NCI-H2227 (cell line): ENCODE data around the gene SERPINA9.

Source experiments
- DNase-seq: peaks from one replicate; lab custom pipeline; 2025; ENCODE audit not compliant: unreplicated experiment; lab: John Stamatoyannopoulos, UW

The SERPINA9 gene

DNA sequence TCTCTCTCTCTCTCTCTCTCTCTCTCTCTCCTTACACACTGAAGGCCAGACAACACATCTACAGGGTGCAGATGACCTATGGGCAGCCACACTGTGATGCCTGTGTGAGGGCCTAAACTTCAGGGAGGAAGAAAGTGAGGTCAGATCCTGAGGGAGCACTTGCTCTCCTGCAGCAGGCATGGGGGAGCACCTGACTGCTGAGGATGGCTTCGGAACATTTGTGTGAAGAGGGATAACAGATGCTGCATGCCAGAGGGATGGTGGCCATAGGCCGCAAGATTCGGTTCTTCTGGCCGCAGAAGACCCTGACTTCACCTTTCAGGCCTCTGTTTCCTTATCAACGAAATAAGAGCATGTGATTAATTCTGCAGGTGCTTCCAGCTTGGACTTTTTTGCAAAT lies 11.7 kb downstream of the SERPINA9 start:
- no peak for DNase-seq

- no peak for DNase-seq
These were observed 13.0 kb downstream of the SERPINA9 start for GRCh38 chr14:94462763-94463572.

- DNase-seq: no peak
These were observed 13.8 kb downstream of the SERPINA9 start for GRCh38 chr14:94462219-94462551.

DNA sequence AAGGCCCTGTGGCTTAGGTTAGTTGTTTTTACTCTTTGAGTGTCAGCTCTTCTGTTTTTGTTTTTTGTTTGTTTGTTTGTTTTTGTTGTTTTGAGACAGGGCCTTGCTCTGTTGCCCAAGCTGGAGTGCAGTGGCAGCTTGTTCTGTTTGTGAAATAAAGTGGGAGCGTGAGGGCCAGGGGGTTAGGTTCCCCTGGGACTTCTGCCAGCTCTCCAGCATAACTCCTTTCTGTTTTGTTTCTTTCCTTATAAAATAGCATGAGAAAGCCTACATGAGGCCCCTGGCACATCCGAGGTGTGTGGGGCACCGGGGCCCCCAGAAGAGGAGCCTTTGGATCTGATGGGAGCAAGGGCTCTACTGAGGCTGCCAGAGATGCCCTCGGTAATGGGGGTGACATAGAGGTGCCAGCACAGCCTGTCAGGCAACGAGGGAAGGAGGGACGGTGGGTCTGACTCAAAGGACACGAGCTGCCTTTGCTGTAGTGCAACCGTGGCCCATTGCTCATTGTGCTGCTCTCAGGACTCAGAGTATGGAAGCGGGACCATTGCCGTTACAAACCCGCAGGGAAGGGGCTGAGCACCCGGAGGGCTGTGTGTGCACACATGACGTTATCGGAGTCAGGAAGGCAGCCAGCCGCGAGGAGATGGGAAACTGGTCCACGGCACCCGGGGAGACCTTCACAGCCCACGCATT lies 14.3 kb downstream of the SERPINA9 start:
- no peak for DNase-seq

- no peak for DNase-seq
These were observed 15.2 kb downstream of the SERPINA9 start for GRCh38 chr14:94460631-94461416.

- no peak for DNase-seq
These were observed 17.3 kb downstream of the SERPINA9 start for GRCh38 chr14:94458558-94459205.

- no peak for DNase-seq
These were observed 17.9 kb downstream of the SERPINA9 start for GRCh38 chr14:94458096-94458495.

DNA sequence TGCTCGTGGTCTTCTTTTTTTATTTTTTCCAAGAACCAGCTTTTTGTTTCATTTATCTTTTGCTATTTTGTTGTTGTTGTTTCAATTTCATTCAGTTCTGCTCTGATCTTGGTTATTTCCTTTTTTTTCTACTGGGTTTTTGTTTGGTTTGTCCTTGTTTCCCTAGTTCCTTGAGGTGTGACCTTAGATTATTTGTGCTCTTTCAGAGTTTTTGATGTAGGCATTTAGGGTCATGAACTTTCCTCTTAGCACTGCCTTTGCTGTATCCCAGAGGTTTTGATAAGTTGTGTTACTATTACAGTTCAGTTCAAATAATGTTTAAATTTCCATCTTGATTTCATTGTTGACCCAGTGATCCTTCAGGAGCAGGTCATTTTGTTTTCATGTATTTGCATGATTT lies 20.1 kb downstream of the SERPINA9 start:
- no peak for DNase-seq

GRCh38 chr14:94451826-94452225 lies 24.2 kb downstream of the SERPINA9 start:
- no peak for DNase-seq

- no peak for DNase-seq
These were observed 24.8 kb downstream of the SERPINA9 start for GRCh38 chr14:94451091-94451771.

- no peak for DNase-seq
These were observed 25.3 kb downstream of the SERPINA9 start for GRCh38 chr14:94450722-94451090.

DNA sequence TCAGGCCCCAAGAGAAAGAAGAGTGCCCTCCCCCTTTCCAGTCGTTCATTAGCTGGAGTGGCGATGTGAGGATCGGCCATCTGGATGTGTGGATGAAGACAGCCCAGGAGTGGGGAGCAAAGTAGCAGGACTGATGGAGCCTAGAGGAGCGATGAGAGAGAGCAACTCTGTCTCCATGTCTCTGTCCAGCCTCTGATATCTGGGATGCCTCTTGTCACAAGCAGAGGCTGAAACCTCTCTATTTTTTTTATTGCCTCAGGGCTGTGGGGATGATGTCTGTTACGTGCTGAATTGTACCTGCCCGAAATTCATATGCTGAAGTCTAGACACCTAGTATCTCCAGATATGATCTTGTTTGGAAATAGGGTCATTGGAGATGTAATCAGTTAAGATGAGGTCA lies 26.1 kb downstream of the SERPINA9 start:
- no peak for DNase-seq

- DNase-seq: no peak
These were observed 27.8 kb downstream of the SERPINA9 start for GRCh38 chr14:94448071-94448808.

GRCh38 chr14:94447206-94447605 lies 28.8 kb downstream of the SERPINA9 start:
- no peak for DNase-seq

DNA sequence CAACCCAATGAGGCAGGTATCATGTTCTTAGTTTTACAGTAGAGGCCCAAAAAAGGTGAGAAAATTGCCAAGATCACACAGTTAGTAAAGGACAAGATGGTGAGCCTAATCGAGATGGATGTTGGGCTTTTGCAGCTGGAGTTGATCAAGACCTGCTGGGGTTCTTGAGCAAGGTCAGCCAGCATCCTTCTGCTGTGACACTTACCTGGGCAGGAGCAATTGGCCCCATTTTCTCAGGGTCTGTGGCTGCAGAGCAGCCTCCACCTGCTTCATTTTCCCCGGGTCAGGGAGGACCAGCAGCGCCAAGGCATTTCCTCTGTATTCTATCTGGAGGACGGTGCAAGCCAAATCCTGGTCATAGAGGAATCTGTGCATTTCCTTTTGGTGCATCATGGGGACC lies 29.9 kb downstream of the SERPINA9 start:
- no peak for DNase-seq

DNA sequence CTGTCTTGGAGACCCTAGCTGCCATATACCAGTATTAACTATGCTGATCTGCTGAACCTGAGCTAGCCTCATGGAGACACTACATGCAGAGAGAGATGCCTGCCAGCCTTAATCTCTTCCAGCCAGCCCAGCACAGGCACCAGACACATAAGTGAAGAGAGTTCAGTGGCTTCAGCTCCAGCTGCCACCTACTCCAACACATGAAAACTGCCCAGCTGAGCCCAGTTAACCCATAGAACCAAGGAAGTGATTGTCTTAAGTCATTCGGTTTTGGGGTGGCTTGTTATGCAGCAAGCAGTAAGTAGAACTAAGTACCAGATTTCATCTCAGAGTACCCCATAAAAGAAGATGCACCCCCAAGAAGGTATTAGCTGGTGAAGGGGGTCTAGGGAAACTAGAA lies 31.0 kb downstream of the SERPINA9 start:
- no peak for DNase-seq

- no peak for DNase-seq
These were observed 34.3 kb downstream of the SERPINA9 start for GRCh38 chr14:94441531-94442205.

GRCh38 chr14:94441130-94441529 lies 34.9 kb downstream of the SERPINA9 start:
- no peak for DNase-seq

GRCh38 chr14:94439453-94440057 lies 36.4 kb downstream of the SERPINA9 start:
- no peak for DNase-seq
